ENCODE data around the gene SLC6A11. TPM values are rescaled to one million over a fixed set of nuclear protein-coding genes. Genes with fewer than 3 reads are reported as not detected.

The SLC6A11 gene
- total RNA-seq, 2 experiments from 2014 or later, result not detected

GRCh38 chr3:10972072-10972782 is 156.2 kb downstream of the SLC6A11 start:
- DNase-seq, result no peak
- Mint-ChIP-seq H3K36me3 (ENCODE audit: low read depth) (no peaks in the 10 kb centered on the region), H3K27me3 (peaks cover 8% of the 10 kb centered on the region), H3K27ac (no peak overlapping the region), H3K4me3 (no peak overlapping the region), H3K4me1 (no peaks in the 10 kb centered on the region), H3K9me3 (no peaks in the 10 kb centered on the region)
- ChIA-PET POLR2A (no interaction called here), CTCF (no interaction called here)

- no peak overlapping the region for H3K4me3 Mint-ChIP-seq
- H3K9me3 Mint-ChIP-seq, result no peaks in the 10 kb centered on the region
- no peaks in the 10 kb centered on the region for H3K4me1 Mint-ChIP-seq
- H3K27ac Mint-ChIP-seq, result no peak overlapping the region
- CTCF ChIA-PET, result no interaction called here
- H3K36me3 Mint-ChIP-seq (ENCODE audit: low read depth), result no peaks in the 10 kb centered on the region
- peaks cover 8% of the 10 kb centered on the region for H3K27me3 Mint-ChIP-seq
- no peak for DNase-seq
- POLR2A ChIA-PET, result no interaction called here
Observed at GRCh38 chr3:10973046-10973595, 157.1 kb downstream of the SLC6A11 start.

GRCh38 chr3:10974131-10974530 is 158.1 kb downstream of the SLC6A11 start:
- H3K27ac Mint-ChIP-seq, result no peak overlapping the region
- CTCF ChIA-PET, result no interaction called here
- no peaks in the 10 kb centered on the region for H3K36me3 Mint-ChIP-seq (ENCODE audit: low read depth)
- no peak for DNase-seq
- no peaks in the 10 kb centered on the region for H3K4me1 Mint-ChIP-seq
- POLR2A ChIA-PET, result no interaction called here
- H3K4me3 Mint-ChIP-seq, result no peak overlapping the region
- H3K27me3 Mint-ChIP-seq, result peaks cover 4% of the 10 kb centered on the region
- no peaks in the 10 kb centered on the region for H3K9me3 Mint-ChIP-seq

- H3K4me1 Mint-ChIP-seq, result no peaks in the 10 kb centered on the region
- H3K27me3 Mint-ChIP-seq, result peaks cover 4% of the 10 kb centered on the region
- H3K4me3 Mint-ChIP-seq, result no peak overlapping the region
- DNase-seq, result no peak
- ChIA-PET CTCF (interaction anchor here (0.6 kb wide), 1 partner anchor 1682 kb away, joined by 3 read pairs; no protein-coding TSS in a partner anchor), POLR2A (no interaction called here)
- H3K9me3 Mint-ChIP-seq, result no peaks in the 10 kb centered on the region
- H3K36me3 Mint-ChIP-seq (ENCODE audit: low read depth), result no peaks in the 10 kb centered on the region
- H3K27ac Mint-ChIP-seq, result no peak overlapping the region
Observed at GRCh38 chr3:10974746-10975375, 158.8 kb downstream of the SLC6A11 start.

GRCh38 chr3:10975695-10976234 is 159.7 kb downstream of the SLC6A11 start:
- Mint-ChIP-seq H3K4me1 (no peaks in the 10 kb centered on the region), H3K9me3 (no peaks in the 10 kb centered on the region), H3K27ac (no peak overlapping the region), H3K27me3 (peaks cover 4% of the 10 kb centered on the region), H3K4me3 (no peak overlapping the region), H3K36me3 (ENCODE audit: low read depth) (no peaks in the 10 kb centered on the region)
- no peak for DNase-seq
- CTCF ChIA-PET, result no interaction called here
- POLR2A ChIA-PET, result no interaction called here

- Mint-ChIP-seq H3K36me3 (ENCODE audit: low read depth) (no peaks in the 10 kb centered on the region), H3K4me1 (no peaks in the 10 kb centered on the region), H3K27me3 (peaks cover 6% of the 10 kb centered on the region), H3K9me3 (no peaks in the 10 kb centered on the region), H3K27ac (no peak overlapping the region), H3K4me3 (no peak overlapping the region)
- ChIA-PET POLR2A (no interaction called here), CTCF (no interaction called here)
- DNase-seq, result no peak
Observed at GRCh38 chr3:10976770-10977169, 160.7 kb downstream of the SLC6A11 start.

- Mint-ChIP-seq H3K36me3 (ENCODE audit: low read depth) (no peaks in the 10 kb centered on the region), H3K4me1 (no peaks in the 10 kb centered on the region), H3K27me3 (peaks cover 7% of the 10 kb centered on the region), H3K4me3 (no peak overlapping the region), H3K9me3 (no peaks in the 10 kb centered on the region), H3K27ac (no peak overlapping the region)
- DNase-seq, result no peak
- POLR2A ChIA-PET, result no interaction called here
- CTCF ChIA-PET, result interaction anchor here (0.6 to 0.7 kb wide), 2 partner anchors 15 to 813 kb away, joined by 3 to 5 read pairs; no protein-coding TSS in a partner anchor
Observed at GRCh38 chr3:10977892-10978510, 162.0 kb downstream of the SLC6A11 start.

- no peaks in the 10 kb centered on the region for H3K9me3 Mint-ChIP-seq
- DNase-seq, result no peak
- H3K27me3 Mint-ChIP-seq, result peaks cover 4% of the 10 kb centered on the region
- H3K36me3 Mint-ChIP-seq (ENCODE audit: low read depth), result no peaks in the 10 kb centered on the region
- H3K4me1 Mint-ChIP-seq, result no peaks in the 10 kb centered on the region
- ChIA-PET CTCF (interaction anchor here (0.7 kb wide), 1 partner anchor 812 kb away, joined by 3 read pairs; no protein-coding TSS in a partner anchor), POLR2A (interaction anchor here (0.6 kb wide), 1 partner anchor 14 kb away, joined by 3 read pairs; no protein-coding TSS in a partner anchor)
- no peak overlapping the region for H3K4me3 Mint-ChIP-seq
- H3K27ac Mint-ChIP-seq, result no peak overlapping the region
Observed at GRCh38 chr3:10978956-10979355, 162.9 kb downstream of the SLC6A11 start.

GRCh38 chr3:10980312-10980711 is 164.3 kb downstream of the SLC6A11 start:
- H3K36me3 Mint-ChIP-seq (ENCODE audit: low read depth), result no peaks in the 10 kb centered on the region
- no peak for DNase-seq
- H3K4me1 Mint-ChIP-seq, result no peaks in the 10 kb centered on the region
- no peaks in the 10 kb centered on the region for H3K9me3 Mint-ChIP-seq
- H3K27ac Mint-ChIP-seq, result no peak overlapping the region
- CTCF ChIA-PET, result no interaction called here
- H3K4me3 Mint-ChIP-seq, result no peak overlapping the region
- POLR2A ChIA-PET, result no interaction called here
- H3K27me3 Mint-ChIP-seq, result peaks cover 4% of the 10 kb centered on the region

- DNase-seq, result no peak
- no peaks in the 10 kb centered on the region for H3K4me1 Mint-ChIP-seq
- peaks cover 4% of the 10 kb centered on the region for H3K27me3 Mint-ChIP-seq
- no peak overlapping the region for H3K4me3 Mint-ChIP-seq
- H3K36me3 Mint-ChIP-seq (ENCODE audit: low read depth), result no peaks in the 10 kb centered on the region
- no peaks in the 10 kb centered on the region for H3K9me3 Mint-ChIP-seq
- H3K27ac Mint-ChIP-seq, result no peak overlapping the region
- ChIA-PET POLR2A (no interaction called here), CTCF (interaction anchor here (0.6 kb wide), 1 partner anchor 964 kb away, joined by 3 read pairs; no protein-coding TSS in a partner anchor)
Observed at GRCh38 chr3:10981031-10981430, 165.0 kb downstream of the SLC6A11 start.

GRCh38 chr3:10981961-10982360 is 165.9 kb downstream of the SLC6A11 start:
- peaks cover 4% of the 10 kb centered on the region for H3K27me3 Mint-ChIP-seq
- H3K9me3 Mint-ChIP-seq, result no peaks in the 10 kb centered on the region
- no peaks in the 10 kb centered on the region for H3K36me3 Mint-ChIP-seq (ENCODE audit: low read depth)
- H3K27ac Mint-ChIP-seq, result no peak overlapping the region
- no peaks in the 10 kb centered on the region for H3K4me1 Mint-ChIP-seq
- POLR2A ChIA-PET, result no interaction called here
- no peak for DNase-seq
- no peak overlapping the region for H3K4me3 Mint-ChIP-seq
- CTCF ChIA-PET, result no interaction called here

GRCh38 chr3:10982782-10983181 is 166.8 kb downstream of the SLC6A11 start:
- DNase-seq, result no peak
- POLR2A ChIA-PET, result no interaction called here
- H3K4me3 Mint-ChIP-seq, result no peak overlapping the region
- no peaks in the 10 kb centered on the region for H3K36me3 Mint-ChIP-seq (ENCODE audit: low read depth)
- no peak overlapping the region for H3K27ac Mint-ChIP-seq
- peaks cover 4% of the 10 kb centered on the region for H3K27me3 Mint-ChIP-seq
- no peaks in the 10 kb centered on the region for H3K4me1 Mint-ChIP-seq
- CTCF ChIA-PET, result no interaction called here
- no peaks in the 10 kb centered on the region for H3K9me3 Mint-ChIP-seq

All from activated CD4-positive, alpha-beta T cell treated with anti-CD3 and anti-CD28 coated beads, Interleukin-2, amount 10 ng/mL, durations not matched to agents 7 days and 5 days (primary cell).